ENCODE results near the gene MRPS10. TPM values are rescaled to one million over a fixed set of nuclear protein-coding genes. Genes with fewer than 3 reads are reported as not detected.

MRPS10 gene
- total and polyA plus RNA-seq, 4 donors: 17.7 to 28.4 (median 22.2) TPM

GRCh38 chr6:42259841-42260395 lies 42.3 kb upstream of the MRPS10 start:
- no peaks in the 10 kb centered on the region for H3K36me3 ChIP-seq (ENCODE audit: control insufficient read depth in 1 of 2, insufficient read depth in 2 of 2, low read length in 1 of 2)
- no peak for DNase-seq
- no peak overlapping the region for H3K27ac ChIP-seq (ENCODE audit: low read depth in 1 of 2, low read length in 2 of 2)
- WGBS, 2 donors: 77 to 80% methylated on average over 10 of the region's 10 CpGs
- no peaks in the 10 kb centered on the region for H3K27me3 ChIP-seq (ENCODE audit: control insufficient read depth in 1 of 2, insufficient read depth in 2 of 2, low read length in 1 of 2)
- intact Hi-C loops (cut with DNase I): loop anchor here in 1 of 2 donors (5.0 kb wide), 1 partner anchor 272 kb away; no protein-coding TSS in a partner anchor
- H3K9me3 ChIP-seq (ENCODE audit: control insufficient read depth, low read length): no peaks in the 10 kb centered on the region
- no peak for ATAC-seq (ENCODE audit: low FRiP score)
- no peak overlapping the region for H3K4me3 ChIP-seq (ENCODE audit: low read length in 2 of 2)
- no peaks in the 10 kb centered on the region for H3K4me1 ChIP-seq (ENCODE audit: control insufficient read depth in 1 of 2, insufficient read depth in 2 of 2, low read length in 2 of 2)

- no peaks in the 10 kb centered on the region for H3K9me3 ChIP-seq (ENCODE audit: control insufficient read depth, low read length)
- intact Hi-C loops (cut with DNase I): no loop called here
- H3K4me3 ChIP-seq (ENCODE audit: low read length in 2 of 2): no peak overlapping the region
- no peaks in the 10 kb centered on the region for H3K36me3 ChIP-seq (ENCODE audit: control insufficient read depth in 1 of 2, insufficient read depth in 2 of 2, low read length in 1 of 2)
- no peak overlapping the region for H3K27ac ChIP-seq (ENCODE audit: low read depth in 1 of 2, low read length in 2 of 2)
- WGBS, 2 donors: 93 to 96% methylated on average over 31 of the region's 31 CpGs
- ATAC-seq (ENCODE audit: low FRiP score) (no peak), DNase-seq (no peak)
- H3K27me3 ChIP-seq (ENCODE audit: control insufficient read depth in 1 of 2, insufficient read depth in 2 of 2, low read length in 1 of 2): no peaks in the 10 kb centered on the region
- H3K4me1 ChIP-seq (ENCODE audit: control insufficient read depth in 1 of 2, insufficient read depth in 2 of 2, low read length in 2 of 2): no peaks in the 10 kb centered on the region
Measured at GRCh38 chr6:42259286-42259685, 41.6 kb upstream of the MRPS10 start.

- Histone ChIP-seq H3K4me3 (ENCODE audit: low read length in 2 of 2) (no peak overlapping the region), H3K4me1 (ENCODE audit: control insufficient read depth in 1 of 2, insufficient read depth in 2 of 2, low read length in 2 of 2) (no peaks in the 10 kb centered on the region), H3K9me3 (ENCODE audit: control insufficient read depth, low read length) (no peaks in the 10 kb centered on the region), H3K27me3 (ENCODE audit: control insufficient read depth in 1 of 2, insufficient read depth in 2 of 2, low read length in 1 of 2) (no peaks in the 10 kb centered on the region), H3K27ac (ENCODE audit: low read depth in 1 of 2, low read length in 2 of 2) (no peak overlapping the region), H3K36me3 (ENCODE audit: control insufficient read depth in 1 of 2, insufficient read depth in 2 of 2, low read length in 1 of 2) (no peaks in the 10 kb centered on the region)
- 86 to 92% methylated on average over 3 of the region's 3 CpGs for WGBS, 2 donors
- ATAC-seq (ENCODE audit: low FRiP score): no peak
- no peak for DNase-seq
- intact Hi-C loops (cut with DNase I): no loop called here
Measured at GRCh38 chr6:42257614-42258013, 40.0 kb upstream of the MRPS10 start.

- intact Hi-C loops (cut with DNase I): no loop called here
- no peaks in the 10 kb centered on the region for H3K4me1 ChIP-seq (ENCODE audit: control insufficient read depth in 1 of 2, insufficient read depth in 2 of 2, low read length in 2 of 2)
- no peaks in the 10 kb centered on the region for H3K27me3 ChIP-seq (ENCODE audit: control insufficient read depth in 1 of 2, insufficient read depth in 2 of 2, low read length in 1 of 2)
- ATAC-seq (ENCODE audit: low FRiP score) (no peak), DNase-seq (no peak)
- no peak overlapping the region for H3K4me3 ChIP-seq (ENCODE audit: low read length in 2 of 2)
- H3K9me3 ChIP-seq (ENCODE audit: control insufficient read depth, low read length): no peaks in the 10 kb centered on the region
- 36 to 49% methylated on average over 3 of the region's 3 CpGs for WGBS, 2 donors
- H3K36me3 ChIP-seq (ENCODE audit: control insufficient read depth in 1 of 2, insufficient read depth in 2 of 2, low read length in 1 of 2): no peaks in the 10 kb centered on the region
- no peak overlapping the region for H3K27ac ChIP-seq (ENCODE audit: low read depth in 1 of 2, low read length in 2 of 2)
Measured at GRCh38 chr6:42257063-42257462, 39.4 kb upstream of the MRPS10 start.

GRCh38 chr6:42255050-42255449 lies 37.4 kb upstream of the MRPS10 start:
- no peak for DNase-seq
- H3K27ac ChIP-seq (ENCODE audit: low read depth in 1 of 2, low read length in 2 of 2): no peak overlapping the region
- no peak for ATAC-seq (ENCODE audit: low FRiP score)
- H3K4me3 ChIP-seq (ENCODE audit: low read length in 2 of 2): no peak overlapping the region
- no peaks in the 10 kb centered on the region for H3K36me3 ChIP-seq (ENCODE audit: control insufficient read depth in 1 of 2, insufficient read depth in 2 of 2, low read length in 1 of 2)
- intact Hi-C loops (cut with DNase I): no loop called here
- H3K4me1 ChIP-seq (ENCODE audit: control insufficient read depth in 1 of 2, insufficient read depth in 2 of 2, low read length in 2 of 2): no peaks in the 10 kb centered on the region
- no peaks in the 10 kb centered on the region for H3K27me3 ChIP-seq (ENCODE audit: control insufficient read depth in 1 of 2, insufficient read depth in 2 of 2, low read length in 1 of 2)
- H3K9me3 ChIP-seq (ENCODE audit: control insufficient read depth, low read length): no peaks in the 10 kb centered on the region
- 83 to 85% methylated on average over 5 of the region's 5 CpGs for WGBS, 2 donors

- DNase-seq: no peak
- ATAC-seq (ENCODE audit: low FRiP score): no peak
- H3K4me3 ChIP-seq (ENCODE audit: low read length in 2 of 2): no peak overlapping the region
- WGBS, 2 donors: 88 to 91% methylated on average over 9 of the region's 9 CpGs
- H3K36me3 ChIP-seq (ENCODE audit: control insufficient read depth in 1 of 2, insufficient read depth in 2 of 2, low read length in 1 of 2): no peaks in the 10 kb centered on the region
- no peaks in the 10 kb centered on the region for H3K27me3 ChIP-seq (ENCODE audit: control insufficient read depth in 1 of 2, insufficient read depth in 2 of 2, low read length in 1 of 2)
- no peak overlapping the region for H3K27ac ChIP-seq (ENCODE audit: low read depth in 1 of 2, low read length in 2 of 2)
- intact Hi-C loops (cut with DNase I): no loop called here
- H3K4me1 ChIP-seq (ENCODE audit: control insufficient read depth in 1 of 2, insufficient read depth in 2 of 2, low read length in 2 of 2): no peaks in the 10 kb centered on the region
- H3K9me3 ChIP-seq (ENCODE audit: control insufficient read depth, low read length): no peaks in the 10 kb centered on the region
Measured at GRCh38 chr6:42254505-42254904, 36.8 kb upstream of the MRPS10 start.

GRCh38 chr6:42251911-42252637 lies 34.4 kb upstream of the MRPS10 start:
- ATAC-seq (ENCODE audit: low FRiP score) (peak; percentile 77), DNase-seq (peak; percentile 69 to 84)
- Histone ChIP-seq H3K4me3 (ENCODE audit: low read length in 2 of 2) (no peak overlapping the region), H3K9me3 (ENCODE audit: control insufficient read depth, low read length) (no peaks in the 10 kb centered on the region), H3K4me1 (ENCODE audit: control insufficient read depth in 1 of 2, insufficient read depth in 2 of 2, low read length in 2 of 2) (no peaks in the 10 kb centered on the region), H3K27me3 (ENCODE audit: control insufficient read depth in 1 of 2, insufficient read depth in 2 of 2, low read length in 1 of 2) (no peaks in the 10 kb centered on the region), H3K27ac (ENCODE audit: low read depth in 1 of 2, low read length in 2 of 2) (no peak overlapping the region), H3K36me3 (ENCODE audit: control insufficient read depth in 1 of 2, insufficient read depth in 2 of 2, low read length in 1 of 2) (no peaks in the 10 kb centered on the region)
- WGBS, 2 donors: 34 to 39% methylated on average over 9 of the region's 9 CpGs
- intact Hi-C loops (cut with DNase I): no loop called here

GRCh38 chr6:42251500-42251899 lies 33.8 kb upstream of the MRPS10 start:
- intact Hi-C loops (cut with DNase I): no loop called here
- H3K4me3 ChIP-seq (ENCODE audit: low read length in 2 of 2): no peak overlapping the region
- H3K9me3 ChIP-seq (ENCODE audit: control insufficient read depth, low read length): no peaks in the 10 kb centered on the region
- 76 to 91% methylated on average over 1 of the region's 1 CpG for WGBS, 2 donors
- ATAC-seq (ENCODE audit: low FRiP score) (peak; percentile 50), DNase-seq (peak in 1 of 2 donors; percentile 32)
- H3K36me3 ChIP-seq (ENCODE audit: control insufficient read depth in 1 of 2, insufficient read depth in 2 of 2, low read length in 1 of 2): no peaks in the 10 kb centered on the region
- no peaks in the 10 kb centered on the region for H3K4me1 ChIP-seq (ENCODE audit: control insufficient read depth in 1 of 2, insufficient read depth in 2 of 2, low read length in 2 of 2)
- no peaks in the 10 kb centered on the region for H3K27me3 ChIP-seq (ENCODE audit: control insufficient read depth in 1 of 2, insufficient read depth in 2 of 2, low read length in 1 of 2)
- no peak overlapping the region for H3K27ac ChIP-seq (ENCODE audit: low read depth in 1 of 2, low read length in 2 of 2)

GRCh38 chr6:42250274-42250931 lies 32.7 kb upstream of the MRPS10 start:
- H3K36me3 ChIP-seq (ENCODE audit: control insufficient read depth in 1 of 2, insufficient read depth in 2 of 2, low read length in 1 of 2): no peaks in the 10 kb centered on the region
- ATAC-seq (ENCODE audit: low FRiP score): no peak
- 83 to 84% methylated on average over 10 of the region's 10 CpGs for WGBS, 2 donors

More at GRCh38 chr6:42250274-42250931, 32.7 kb upstream of the MRPS10 start:
- Histone ChIP-seq H3K27me3 (ENCODE audit: control insufficient read depth in 1 of 2, insufficient read depth in 2 of 2, low read length in 1 of 2) (no peaks in the 10 kb centered on the region), H3K9me3 (ENCODE audit: control insufficient read depth, low read length) (no peaks in the 10 kb centered on the region), H3K27ac (ENCODE audit: low read depth in 1 of 2, low read length in 2 of 2) (no peak overlapping the region), H3K4me3 (ENCODE audit: low read length in 2 of 2) (no peak overlapping the region), H3K4me1 (ENCODE audit: control insufficient read depth in 1 of 2, insufficient read depth in 2 of 2, low read length in 2 of 2) (no peaks in the 10 kb centered on the region)
- intact Hi-C loops (cut with DNase I): no loop called here
- DNase-seq: no peak

All from aorta (tissue), 5 donors.